Measurements from ENCODE around the gene LTC4S.

Gene LTC4S

GRCh38 chr5:179840321-179840720 lies 46.5 kb downstream of the LTC4S start:
- no peak for TF ChIP-seq ESRRG (CRISPR knock-in tag; IDR thresholded peaks at IDR 0.05)
- no peak for TF ChIP-seq PPARA (CRISPR knock-in tag; IDR thresholded peaks at IDR 0.05; ENCODE audit: borderline replicate concordance)
- TF ChIP-seq ZFP30 (CRISPR knock-in tag; IDR thresholded peaks at IDR 0.05), result no peak
- TF ChIP-seq BACH2 (CRISPR knock-in tag; IDR thresholded peaks at IDR 0.05; ENCODE audit: borderline replicate concordance), result no peak
- no peak for TF ChIP-seq CSRNP3 (CRISPR knock-in tag; IDR thresholded peaks at IDR 0.05)
- peak; percentile 4 for ATAC-seq

GRCh38 chr5:179840766-179841165 lies 47.0 kb downstream of the LTC4S start:
- peak; percentile 2; the same call in 2 of the 3 replicates for ATAC-seq
- TF ChIP-seq CSRNP3 (CRISPR knock-in tag; IDR thresholded peaks at IDR 0.05) (no peak), SNAI2 (CRISPR knock-in tag; IDR thresholded peaks at IDR 0.05) (no peak), ESRRG (CRISPR knock-in tag; IDR thresholded peaks at IDR 0.05) (no peak)

GRCh38 chr5:179841621-179842020 lies 47.8 kb downstream of the LTC4S start:
- ATAC-seq, result peak; percentile 2; the same call in 2 of the 3 replicates
- TF ChIP-seq BACH2 (CRISPR knock-in tag; IDR thresholded peaks at IDR 0.05; ENCODE audit: borderline replicate concordance) (no peak), OSR1 (CRISPR knock-in tag; IDR thresholded peaks at IDR 0.05) (no peak), ESRRG (CRISPR knock-in tag; IDR thresholded peaks at IDR 0.05) (no peak), ZNF8 (CRISPR knock-in tag; IDR thresholded peaks at IDR 0.05) (no peak), GLIS3 (CRISPR knock-in tag; IDR thresholded peaks at IDR 0.05) (no peak), ZFP30 (CRISPR knock-in tag; IDR thresholded peaks at IDR 0.05) (no peak), ISL1 (CRISPR knock-in tag; IDR thresholded peaks at IDR 0.05) (no peak), POU6F1 (CRISPR knock-in tag; IDR thresholded peaks at IDR 0.05; ENCODE audit: borderline replicate concordance, low read depth) (no peak), CSRNP3 (CRISPR knock-in tag; IDR thresholded peaks at IDR 0.05) (no peak), CREB5 (CRISPR knock-in tag; IDR thresholded peaks at IDR 0.05; ENCODE audit: low read depth) (no peak), PPARA (CRISPR knock-in tag; IDR thresholded peaks at IDR 0.05; ENCODE audit: borderline replicate concordance) (no peak), ZNF70 (CRISPR knock-in tag; IDR thresholded peaks at IDR 0.05) (no peak), TSHZ2 (CRISPR knock-in tag; IDR thresholded peaks at IDR 0.05) (no peak), ARNTL (CRISPR knock-in tag; IDR thresholded peaks at IDR 0.05; ENCODE audit: borderline replicate concordance, low read depth) (no peak), TCF4 (CRISPR knock-in tag; IDR thresholded peaks at IDR 0.05; ENCODE audit: borderline replicate concordance) (no peak), PATZ1 (CRISPR knock-in tag; IDR thresholded peaks at IDR 0.05; ENCODE audit: borderline replicate concordance) (no peak), RARB (CRISPR knock-in tag; IDR thresholded peaks at IDR 0.05) (no peak), ZNF565 (CRISPR knock-in tag; conservative IDR thresholded peaks at IDR 0.05; ENCODE audit: low read depth) (no peak), SNAI2 (CRISPR knock-in tag; IDR thresholded peaks at IDR 0.05) (no peak), TOX (CRISPR knock-in tag; IDR thresholded peaks at IDR 0.05; ENCODE audit: borderline replicate concordance) (no peak)

Measured in SK-N-SH treated with all-trans-retinoic acid at 6 μM for 48 hours (cell line).